NCI-H774 (cell line): Measurements from ENCODE around the gene GON7.
"Not testable (repeated sequence)": the region's sequence is repeated elsewhere in the genome, so short reads cannot be mapped to it uniquely, and the experiment has no call there.

Source experiments
- DNase-seq: peaks from one replicate; lab custom pipeline; 2025; lab: John Stamatoyannopoulos, UW

The GON7 gene, protein sequence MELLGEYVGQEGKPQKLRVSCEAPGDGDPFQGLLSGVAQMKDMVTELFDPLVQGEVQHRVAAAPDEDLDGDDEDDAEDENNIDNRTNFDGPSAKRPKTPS

DNA sequence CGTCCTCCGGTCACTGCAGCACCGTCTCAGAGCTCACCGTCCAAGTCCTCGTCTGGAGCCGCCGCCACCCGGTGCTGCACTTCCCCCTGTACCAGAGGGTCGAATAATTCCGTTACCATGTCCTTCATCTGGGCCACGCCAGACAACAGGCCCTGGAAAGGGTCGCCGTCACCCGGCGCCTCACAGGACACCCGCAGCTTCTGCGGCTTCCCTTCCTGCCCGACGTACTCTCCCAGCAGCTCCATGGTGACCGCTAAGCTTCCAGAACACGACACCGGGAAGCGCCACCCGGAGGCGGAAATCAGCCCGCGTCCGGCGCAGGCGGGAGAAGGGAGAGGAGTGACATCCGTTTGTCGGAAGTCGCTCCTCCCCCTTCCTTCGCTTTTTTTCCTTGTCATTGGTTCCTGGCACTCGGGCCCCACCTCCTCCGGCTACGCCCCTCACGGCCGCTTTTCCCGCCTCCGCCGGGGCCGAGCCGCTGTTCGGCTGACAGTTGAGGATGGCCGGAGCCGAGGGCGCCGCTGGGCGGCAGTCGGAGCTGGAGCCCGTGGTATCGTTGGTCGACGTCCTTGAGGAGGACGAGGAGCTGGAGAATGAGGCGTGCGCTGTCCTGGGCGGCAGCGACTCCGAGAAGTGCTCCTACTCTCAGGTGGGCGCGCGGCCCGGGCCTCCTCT lies at the start of gene GON7, which contains the start of gene UBR7:
Gene GON7, minus strand, starts transcription at position 273 of the 675 bp plus-strand sequence. Its CDS starts 28 bp downstream, at position 245.
Gene UBR7, plus strand, starts transcription at position 464 of the 675 bp plus-strand sequence. Its CDS starts 36 bp downstream, at position 500.
- DNase-seq, result peak; percentile 98

DNA sequence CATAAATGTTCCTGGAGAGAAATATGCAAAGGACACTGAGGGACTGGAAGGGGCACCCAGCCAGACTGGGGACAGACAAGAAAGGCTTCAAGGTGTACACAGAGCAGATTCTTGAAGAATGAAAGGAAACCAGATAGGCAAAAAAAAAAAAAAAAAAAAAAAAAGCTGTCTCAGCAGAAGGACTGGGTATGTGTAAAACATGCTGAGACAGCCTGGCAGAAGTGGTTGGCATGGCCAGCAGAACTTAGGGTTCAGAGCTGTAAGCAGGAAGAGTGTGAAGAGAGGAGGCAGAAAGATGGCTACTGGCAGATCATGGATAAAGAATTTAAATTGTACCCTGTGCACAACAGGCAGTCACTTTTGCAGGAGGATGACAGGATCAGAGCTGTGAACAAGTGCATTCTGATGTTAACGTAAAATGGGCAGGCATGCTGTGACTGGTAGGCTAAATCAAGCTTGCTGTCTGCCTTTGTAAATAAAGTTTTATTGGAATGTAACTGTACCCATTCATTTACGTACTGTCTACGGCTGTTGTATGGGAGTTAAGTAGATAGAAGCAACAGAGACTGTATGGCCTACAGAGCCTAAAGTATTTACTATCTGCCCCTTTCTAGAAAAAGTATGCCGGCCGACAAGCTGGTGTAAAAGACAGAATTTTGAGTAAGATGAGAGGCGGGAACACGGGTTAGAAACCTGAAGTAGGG lies 42.4 kb upstream of the GON7 start:
- DNase-seq, result no peak

DNA sequence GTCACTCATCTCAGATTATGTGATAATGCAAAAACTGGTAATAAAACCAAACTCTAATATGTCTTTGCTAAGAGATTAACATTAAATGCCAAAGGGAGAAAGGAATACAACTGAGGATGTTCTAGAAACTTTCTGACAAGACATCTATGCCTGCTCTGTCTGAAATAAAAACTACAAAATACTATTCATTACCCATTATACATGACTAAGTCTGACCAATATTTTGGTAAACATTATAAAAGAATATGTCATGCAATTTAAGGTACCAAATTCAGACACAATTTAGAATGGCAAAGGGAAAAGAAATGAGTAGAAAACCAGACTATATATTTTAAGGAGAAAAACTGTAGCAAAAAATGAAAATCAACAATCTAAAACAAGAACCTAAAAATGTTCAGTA lies 39.7 kb upstream of the GON7 start:
- DNase-seq, result no peak

DNA sequence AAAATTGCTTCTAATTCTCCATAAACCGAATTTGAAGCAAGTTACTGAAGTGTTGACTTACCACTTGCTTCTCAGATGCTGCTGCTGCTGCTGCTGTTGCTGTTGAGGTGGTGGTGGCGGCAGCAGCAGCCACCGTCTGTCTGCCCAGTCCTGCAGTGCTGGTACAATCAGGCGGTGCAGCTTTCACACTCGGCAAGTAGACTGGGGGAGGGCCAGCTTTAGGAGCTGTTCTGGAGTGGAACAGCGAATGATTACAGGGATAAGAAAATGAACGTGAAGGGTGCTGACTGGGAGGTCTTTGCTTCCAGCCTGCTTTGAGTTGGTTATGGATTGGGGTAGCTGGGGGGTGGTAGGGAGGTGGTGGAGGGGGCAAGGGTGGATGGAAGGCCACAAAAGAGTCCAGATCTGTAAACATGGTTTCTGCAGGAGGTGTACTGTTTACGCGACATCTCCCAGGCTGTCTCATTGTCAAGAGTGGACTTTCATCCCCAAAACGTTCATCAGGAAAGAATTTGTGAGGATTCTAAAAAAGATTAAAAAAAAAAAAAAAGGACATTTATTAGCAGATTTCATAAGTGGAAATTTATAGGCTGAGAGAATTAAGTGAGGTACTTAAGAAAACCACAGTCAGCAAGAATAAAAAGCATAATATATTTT lies 39.0 kb upstream of the GON7 start:
- no peak for DNase-seq

DNA sequence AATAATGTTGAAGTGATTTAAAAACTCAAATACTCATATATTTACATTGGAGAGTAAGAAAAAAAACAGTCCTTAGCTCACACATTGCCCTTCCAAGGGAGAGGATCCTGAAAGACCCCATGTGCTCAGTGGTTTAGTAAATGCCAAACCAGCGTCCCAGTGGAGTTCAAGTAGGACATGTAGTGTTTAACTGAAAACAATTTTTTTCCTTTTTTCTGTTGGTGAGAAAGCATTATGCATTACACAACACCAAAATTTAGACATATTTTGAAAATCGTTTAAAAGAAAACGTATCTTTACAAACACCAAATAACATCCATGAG lies 33.8 kb upstream of the GON7 start:
- no peak for DNase-seq

DNA sequence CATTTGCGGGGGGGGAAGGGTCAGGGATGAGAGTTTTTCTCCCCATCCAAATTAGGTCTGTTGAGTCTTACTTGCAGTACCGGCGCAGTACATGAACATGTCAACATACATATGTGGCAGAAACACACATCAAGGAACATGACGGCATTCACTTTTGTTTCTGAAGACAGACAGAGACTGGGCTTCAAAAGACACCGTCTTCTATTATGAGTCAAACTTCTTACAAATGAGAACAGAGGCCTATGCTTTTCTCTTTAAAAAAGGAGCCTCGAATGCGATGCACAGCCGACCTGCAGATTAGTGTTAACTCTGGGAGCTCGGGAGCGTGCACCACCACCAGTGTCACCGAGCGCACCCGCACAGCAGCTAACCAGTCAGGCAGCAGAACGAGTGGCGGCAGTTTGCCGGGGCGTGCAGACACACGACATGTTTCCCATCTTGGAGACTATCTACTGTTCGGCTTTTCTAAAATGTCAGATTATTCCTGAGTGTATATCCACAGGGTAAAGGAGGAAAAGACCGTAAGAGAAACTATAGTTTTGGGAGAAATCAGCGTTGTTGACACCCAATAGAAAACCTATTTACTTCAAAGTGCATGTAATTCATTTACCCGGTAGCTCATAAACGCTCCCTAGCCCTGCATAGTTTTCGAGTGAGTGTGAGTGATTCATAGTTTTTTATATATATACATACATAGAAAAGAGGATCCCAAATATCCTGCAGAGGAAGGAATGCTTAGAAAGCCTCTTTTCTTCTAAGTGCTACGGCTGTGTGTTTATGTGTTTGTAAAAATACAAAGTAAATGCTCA lies 33.2 kb upstream of the GON7 start:
- no peak for DNase-seq

DNA sequence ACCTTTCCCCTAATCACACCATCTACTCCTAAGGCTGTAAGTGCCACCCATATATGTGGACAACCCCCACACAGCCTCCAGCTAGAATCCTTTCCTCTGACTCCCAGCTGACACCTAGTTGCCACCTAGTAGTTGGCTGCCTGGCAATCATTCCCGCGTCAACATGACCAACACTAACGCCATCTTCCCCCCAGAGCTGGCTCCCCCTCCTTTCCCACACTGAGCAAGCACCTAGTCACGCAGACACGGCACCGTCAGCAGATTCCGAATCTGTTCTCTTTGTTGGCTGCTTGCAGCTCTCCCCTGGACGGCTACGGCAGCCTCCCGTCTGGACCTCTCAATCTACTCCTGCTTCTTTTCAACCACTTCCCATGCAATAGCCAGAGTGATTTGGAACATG lies 27.9 kb upstream of the GON7 start:
- DNase-seq, result no peak

DNA sequence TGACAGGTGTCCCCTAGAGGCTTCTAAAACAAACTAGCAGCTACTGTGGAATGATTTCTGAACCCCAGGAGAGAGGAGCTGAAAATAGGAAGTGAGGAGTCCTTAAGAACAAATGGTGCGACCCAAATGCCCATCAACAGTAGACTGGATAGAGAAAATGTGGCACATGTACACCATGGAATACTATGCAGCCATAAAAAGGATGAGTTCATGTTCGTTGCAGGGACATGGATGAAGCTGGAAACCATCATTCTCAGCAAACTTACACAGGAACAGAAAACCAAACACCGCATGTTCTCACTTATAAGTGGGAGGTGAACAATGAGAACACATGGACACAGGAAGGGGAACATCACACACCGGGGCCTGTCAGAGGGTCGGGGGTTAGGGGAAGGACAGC lies 26.2 kb upstream of the GON7 start:
- DNase-seq, result not testable (repeated sequence)

DNA sequence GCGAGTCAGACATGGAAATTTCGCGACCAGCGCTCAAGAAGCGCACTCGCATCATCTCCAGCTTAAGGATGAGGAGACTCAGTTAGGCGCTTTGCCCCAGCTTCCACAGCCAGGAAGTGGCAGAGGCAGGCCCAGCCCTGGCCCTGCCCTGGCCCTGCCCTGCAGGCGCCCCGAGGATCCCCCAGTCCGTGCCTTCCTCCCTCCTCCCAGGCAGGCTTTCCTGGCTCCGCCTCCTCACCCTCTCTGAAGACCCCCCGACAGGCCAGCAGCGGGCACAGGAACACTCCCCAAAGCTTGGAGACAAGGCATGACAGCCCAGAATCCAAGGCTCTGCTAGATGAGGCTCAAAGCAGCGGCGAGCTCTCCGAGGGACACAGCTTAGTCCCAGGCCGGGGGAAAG lies 25.3 kb upstream of the GON7 start:
- DNase-seq, result no peak

DNA sequence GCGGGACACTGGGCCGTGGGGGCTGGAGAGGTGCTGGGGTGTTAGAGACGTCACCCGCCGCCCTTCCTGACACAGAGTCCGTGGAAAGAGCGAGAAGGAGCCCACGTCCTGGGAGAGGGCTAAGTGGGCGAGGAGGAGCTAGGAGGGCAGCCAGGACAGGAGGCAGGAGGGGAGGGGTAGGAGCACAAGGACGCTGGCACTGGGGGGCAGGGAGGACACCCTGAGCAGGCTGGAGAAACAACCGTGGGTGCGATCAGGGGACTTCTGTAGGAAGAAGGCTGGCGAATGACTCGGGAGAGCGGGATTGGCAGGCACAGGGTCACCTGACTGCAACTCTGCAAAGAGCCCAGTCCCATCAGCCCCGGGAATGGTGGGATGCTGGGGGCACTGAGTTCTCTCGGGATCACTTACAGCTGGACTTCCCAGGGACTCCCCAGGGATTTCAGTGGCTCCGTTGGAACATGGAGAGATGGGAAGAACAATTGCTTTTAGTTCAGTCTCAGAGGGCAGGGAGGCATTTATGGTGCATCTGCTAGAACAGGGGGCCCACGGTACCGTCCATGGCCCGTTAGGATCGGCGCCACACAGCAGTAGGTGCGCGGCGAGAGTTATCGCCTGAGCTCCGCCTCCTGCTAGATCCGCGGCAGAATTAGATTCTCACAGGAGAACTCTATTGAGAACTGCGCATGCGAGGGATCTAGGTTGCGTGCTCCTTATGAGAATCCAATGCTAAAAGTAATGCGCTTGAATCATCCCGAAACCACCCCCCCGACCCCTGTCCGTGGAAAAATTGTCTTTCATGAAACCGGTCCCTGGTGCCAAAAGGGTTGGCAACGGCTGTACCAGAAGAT lies 24.5 kb upstream of the GON7 start:
- no peak for DNase-seq

DNA sequence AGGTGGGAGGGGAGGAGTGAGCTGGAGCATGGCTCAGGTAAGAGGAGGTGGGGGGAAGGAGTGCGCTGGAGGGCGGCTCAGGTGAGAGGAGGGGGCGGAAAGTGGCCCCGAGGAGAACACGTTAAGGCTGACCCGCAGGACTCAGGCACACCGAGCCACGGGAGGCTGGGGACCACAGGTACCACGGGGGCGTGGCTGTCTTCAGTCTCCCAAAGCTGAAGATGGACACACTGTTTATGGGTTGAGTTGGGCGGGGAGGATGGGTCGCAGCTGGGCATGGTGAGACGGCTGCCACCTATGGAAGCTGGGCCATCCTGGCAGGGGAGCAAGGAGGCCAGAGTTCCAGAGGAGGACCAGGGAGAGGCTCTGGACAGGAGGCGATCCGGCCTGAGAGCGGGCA lies 23.7 kb upstream of the GON7 start:
- DNase-seq, result no peak

DNA sequence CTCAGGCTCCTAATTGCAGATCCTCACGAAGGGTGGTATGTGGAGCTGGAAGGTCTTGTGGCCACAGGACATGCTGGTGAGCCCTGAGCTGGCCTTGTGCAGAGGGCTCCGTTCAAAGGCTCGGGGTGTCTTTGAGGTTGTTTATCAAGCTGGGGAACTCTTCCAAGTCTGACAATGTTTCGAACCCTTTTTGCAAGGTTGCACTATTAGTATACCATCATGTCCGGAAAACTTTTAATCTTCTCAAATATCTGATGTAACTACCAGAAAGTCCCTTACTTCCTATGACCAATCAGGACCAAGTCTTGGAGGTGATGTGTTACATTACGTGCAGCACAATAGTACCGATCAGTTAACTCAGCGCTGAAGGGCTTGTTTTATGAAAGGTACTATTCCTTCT lies 21.7 kb upstream of the GON7 start:
- DNase-seq, result no peak

DNA sequence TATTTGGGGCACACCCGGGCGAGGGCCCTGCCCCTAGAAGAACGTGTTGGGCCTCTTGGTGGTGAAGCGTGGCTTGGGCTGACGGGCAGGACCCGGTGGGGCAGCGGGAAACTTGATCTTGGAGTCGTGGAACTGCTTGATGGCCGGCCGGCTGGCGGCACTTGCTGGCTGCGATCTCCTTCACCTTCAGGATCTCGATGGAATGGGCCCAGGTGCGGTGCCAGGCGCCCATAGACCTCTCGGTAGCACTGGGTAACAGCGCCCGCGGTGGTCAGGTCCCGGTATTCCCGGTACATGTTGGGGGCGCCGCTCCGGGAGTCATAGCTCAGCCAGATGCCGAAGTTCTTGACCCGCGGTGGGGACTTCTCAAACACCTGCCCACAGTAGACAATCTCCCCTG lies 16.7 kb upstream of the GON7 start:
- DNase-seq, result no peak

DNA sequence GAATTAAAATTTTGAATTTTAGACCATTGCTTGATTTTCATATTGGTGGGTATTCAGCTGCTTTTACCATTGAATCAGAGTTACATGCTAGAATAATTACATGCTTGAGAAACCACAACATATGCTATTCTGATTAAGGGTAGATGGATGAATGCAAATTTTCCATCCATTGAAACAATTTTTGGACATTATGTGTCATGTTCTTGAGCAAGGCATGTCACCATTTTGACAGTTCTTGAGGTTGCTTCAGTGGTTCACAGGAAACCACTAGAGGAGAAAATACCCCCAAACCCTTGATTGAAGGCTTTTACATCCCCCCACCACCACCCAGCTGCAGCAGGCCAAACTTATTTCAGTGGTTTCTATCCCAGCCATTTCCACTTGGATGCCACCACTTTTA lies 13.6 kb upstream of the GON7 start:
- DNase-seq, result no peak

DNA sequence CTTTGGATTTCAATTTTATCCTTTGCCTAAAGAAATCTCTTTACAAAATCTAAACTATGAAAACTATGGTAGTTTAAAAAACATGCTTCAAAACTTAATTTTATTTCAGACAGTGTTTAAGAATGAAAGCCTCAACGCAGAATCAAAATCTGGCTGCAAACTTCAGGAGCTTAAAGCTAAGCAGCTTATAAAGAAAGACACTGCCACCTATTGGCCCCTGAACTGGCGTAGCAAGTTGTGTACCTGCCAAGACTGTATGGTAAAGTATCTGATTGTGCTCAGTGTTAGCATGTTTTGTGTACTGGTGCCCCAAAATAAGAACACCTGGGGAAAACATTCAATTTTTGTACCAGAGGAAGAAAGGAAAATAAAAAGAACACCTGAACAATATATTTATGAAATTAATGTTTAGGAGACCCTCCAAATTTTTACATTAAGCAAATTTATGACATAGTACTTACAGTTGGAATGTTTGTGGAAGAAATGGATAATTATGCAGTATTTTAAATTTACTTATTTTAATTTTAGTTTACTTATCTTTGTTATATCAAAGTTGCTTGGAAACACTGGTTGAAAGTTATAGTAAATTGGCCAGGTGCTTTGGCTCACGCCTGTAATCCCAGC lies 12.3 kb upstream of the GON7 start:
- DNase-seq, result peak; percentile 21

DNA sequence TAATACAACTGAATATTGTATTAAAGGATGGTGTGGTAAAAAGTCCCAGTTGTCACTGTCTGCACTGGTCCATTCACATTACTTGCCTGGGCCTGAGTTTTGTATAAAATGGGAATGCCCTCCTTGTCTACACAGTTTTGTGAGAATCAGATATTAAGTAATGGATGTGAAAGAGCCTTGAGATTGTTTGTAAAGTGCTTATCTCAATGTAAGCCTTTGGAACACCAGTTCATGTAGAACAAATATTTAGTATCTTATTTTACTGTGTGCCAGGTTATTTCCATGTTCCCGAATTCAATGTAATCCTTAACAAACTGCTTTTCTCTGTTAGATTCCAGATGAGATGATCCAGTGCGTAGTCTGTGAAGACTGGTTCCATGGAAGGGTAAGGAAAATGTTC lies 7.7 kb upstream of the GON7 start:
- DNase-seq, result no peak

DNA sequence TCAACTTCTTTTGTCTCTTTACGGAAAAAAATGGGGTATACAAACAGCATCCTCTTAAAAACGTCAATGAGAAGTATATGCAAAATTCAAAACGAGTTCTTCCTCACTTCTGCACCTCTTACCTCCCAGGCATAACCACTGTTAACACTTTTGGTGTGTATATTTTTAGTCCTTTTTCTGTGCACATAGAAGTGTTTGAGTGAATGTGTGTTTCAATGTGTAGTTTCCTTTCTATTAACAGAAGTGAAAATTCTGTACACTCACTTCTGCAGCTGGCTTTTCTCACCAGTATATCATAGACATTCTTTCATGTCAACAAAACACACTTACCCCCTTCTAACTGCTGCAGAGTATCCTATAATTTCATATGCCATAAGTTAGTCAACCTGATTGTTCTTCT lies 5.6 kb upstream of the GON7 start:
- DNase-seq, result no peak

DNA sequence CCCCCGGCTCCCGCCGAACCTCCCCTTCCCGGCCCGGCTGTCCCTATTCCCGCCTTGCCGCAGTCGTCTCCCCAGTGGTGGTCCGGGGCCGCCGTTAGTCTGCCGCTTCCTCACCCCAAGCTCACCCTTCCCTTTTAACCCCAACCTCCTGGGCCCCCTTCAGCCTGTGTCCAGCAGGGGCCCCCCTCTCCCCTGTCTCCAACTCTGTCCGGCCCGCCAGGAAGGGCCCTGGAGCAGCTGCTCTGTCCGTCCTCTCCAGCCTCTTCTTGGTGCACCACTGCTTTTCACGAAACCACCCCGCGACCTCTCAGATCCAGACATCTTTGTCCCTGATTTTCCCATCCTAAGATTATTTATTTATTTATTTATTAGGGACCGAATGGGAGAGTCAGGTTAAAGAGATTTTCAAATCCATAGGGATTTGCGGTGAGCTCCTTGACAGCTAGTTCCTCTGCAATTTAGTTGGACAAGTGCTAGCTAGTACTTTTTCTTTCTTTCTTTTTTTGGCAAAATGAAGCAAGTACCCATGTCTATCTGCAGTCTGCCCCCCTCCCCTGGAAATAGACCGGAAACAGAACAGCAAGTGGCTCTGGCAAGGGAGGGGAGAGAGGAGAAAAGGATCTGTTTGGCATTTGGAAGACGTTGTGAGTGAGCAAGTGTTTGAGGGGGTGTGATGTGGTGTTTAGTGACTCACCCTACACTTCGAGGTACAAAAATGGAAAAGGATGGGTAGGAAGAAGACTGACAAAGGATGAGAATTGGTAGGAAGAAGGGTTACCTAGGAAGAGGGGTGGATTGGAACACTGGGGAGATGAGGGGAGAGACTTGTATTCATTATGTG lies 823 bp upstream of the GON7 start:
- DNase-seq, result peak; percentile 12

DNA sequence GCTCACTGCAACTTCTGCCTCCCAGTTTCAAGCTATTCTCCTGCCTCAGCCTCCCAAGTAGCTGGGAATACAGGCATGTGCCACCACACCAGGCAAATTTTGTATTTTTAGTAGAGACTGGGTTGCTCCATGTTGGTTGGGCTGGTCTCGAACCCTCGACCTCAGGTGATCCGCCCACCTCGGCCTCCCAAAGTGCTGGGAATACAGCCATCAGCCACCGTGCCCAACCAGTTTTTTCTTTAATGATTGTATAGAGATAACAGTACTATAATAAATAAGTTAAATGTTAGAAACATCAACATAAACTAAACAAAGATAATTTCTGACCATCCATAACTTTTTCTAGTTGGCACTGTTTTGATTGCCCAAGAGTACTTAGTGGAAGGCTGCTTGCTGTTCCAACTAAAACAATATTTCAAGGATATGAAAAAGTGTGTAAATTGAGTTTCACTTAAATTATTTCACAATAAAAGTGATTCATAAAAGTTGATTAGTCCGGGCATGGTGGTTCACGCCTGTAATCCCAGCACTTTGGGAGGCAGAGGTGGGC lies 5.6 kb downstream of the GON7 start:
- DNase-seq, result no peak

DNA sequence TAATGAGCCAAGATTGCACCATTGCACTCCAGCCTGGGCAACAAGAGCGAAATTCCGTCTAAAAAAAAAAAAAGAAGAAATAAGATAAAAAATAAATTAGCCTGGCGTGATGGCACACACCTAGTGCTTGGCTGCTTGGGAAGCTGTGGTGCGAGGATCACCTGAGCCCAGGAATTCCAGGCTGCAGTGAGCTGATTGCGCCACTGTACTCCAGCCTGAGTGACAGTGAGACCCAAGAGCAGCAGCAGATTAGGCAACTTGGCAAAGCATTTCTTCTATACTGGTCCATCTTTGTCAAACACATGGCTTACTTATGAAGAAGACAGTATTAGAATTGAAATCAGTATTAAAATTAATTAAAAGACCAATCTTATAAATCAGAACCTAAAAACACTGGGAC lies 6.3 kb downstream of the GON7 start:
- no peak for DNase-seq
